GM13976 (cell line): ENCODE measurements around the gene KSR1.

ENCODE experiments used
- DNase-seq: peaks from one replicate; pipeline ENCODE4 v3.0.0; 2012; ENCODE audit warnings: low spot score
- in situ Hi-C: fragments of 300-500 bp; cut with MboI; formaldehyde crosslinking; loops from one replicate; pipeline ENCODE4 v1.12.0; 2022; ENCODE audit warnings: low sequenced_read_pairs, mixed read lengths, inconsistent platforms; ENCODE audit not compliant: unreplicated experiment
- TF ChIP-seq, protein P1 (sequence below): IDR thresholded peaks from 2 replicates; pipeline ENCODE4 v1.5.1; 2012; ENCODE audit warnings: borderline replicate concordance, mild to moderate bottlenecking; ENCODE audit not compliant: insufficient read depth; ENCODE audit errors: extremely low read depth, missing control alignments, control extremely low read depth

KSR1 gene

GRCh38 chr17:27485125-27485524 lies 28.9 kb downstream of the KSR1 start:
- TF ChIP-seq, protein P1, sequence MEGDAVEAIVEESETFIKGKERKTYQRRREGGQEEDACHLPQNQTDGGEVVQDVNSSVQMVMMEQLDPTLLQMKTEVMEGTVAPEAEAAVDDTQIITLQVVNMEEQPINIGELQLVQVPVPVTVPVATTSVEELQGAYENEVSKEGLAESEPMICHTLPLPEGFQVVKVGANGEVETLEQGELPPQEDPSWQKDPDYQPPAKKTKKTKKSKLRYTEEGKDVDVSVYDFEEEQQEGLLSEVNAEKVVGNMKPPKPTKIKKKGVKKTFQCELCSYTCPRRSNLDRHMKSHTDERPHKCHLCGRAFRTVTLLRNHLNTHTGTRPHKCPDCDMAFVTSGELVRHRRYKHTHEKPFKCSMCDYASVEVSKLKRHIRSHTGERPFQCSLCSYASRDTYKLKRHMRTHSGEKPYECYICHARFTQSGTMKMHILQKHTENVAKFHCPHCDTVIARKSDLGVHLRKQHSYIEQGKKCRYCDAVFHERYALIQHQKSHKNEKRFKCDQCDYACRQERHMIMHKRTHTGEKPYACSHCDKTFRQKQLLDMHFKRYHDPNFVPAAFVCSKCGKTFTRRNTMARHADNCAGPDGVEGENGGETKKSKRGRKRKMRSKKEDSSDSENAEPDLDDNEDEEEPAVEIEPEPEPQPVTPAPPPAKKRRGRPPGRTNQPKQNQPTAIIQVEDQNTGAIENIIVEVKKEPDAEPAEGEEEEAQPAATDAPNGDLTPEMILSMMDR: no peak
- DNase-seq: no peak
- in situ Hi-C loops: no loop called here

GRCh38 chr17:27485716-27486495 lies 29.7 kb downstream of the KSR1 start:
- in situ Hi-C loops: no loop called here
- no peak for DNase-seq
- TF ChIP-seq, protein P1: no peak

GRCh38 chr17:27486741-27487140 lies 30.5 kb downstream of the KSR1 start:
- in situ Hi-C loops: no loop called here
- no peak for DNase-seq
- TF ChIP-seq, protein P1: no peak

DNA sequence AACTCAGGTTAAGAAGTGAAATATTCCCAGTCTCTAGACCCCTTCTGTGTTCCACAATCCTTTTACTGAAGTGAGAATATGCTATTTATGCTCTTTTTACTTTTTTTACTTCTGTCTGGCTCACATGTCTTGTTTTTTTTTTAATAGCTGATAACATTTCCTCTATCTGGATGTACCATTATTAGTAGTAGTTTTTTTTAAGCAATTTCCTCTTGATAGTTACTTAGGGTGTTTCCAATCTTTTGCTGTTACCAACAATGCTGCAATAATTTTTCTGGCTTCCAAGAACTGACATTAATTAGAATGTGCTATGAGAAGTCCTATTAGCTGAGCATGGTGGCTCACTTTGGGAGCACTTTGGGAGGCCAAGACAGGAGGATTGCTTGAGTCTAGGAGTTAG lies 32.0 kb downstream of the KSR1 start:
- TF ChIP-seq, protein P1: no peak
- in situ Hi-C loops: no loop called here
- DNase-seq: no peak

GRCh38 chr17:27489045-27489715 lies 32.9 kb downstream of the KSR1 start:
- no peak for DNase-seq
- in situ Hi-C loops: no loop called here
- TF ChIP-seq, protein P1: no peak

- DNase-seq: no peak
- in situ Hi-C loops: loop anchor here (10.0 kb wide), 2 partner anchors 64 to 96 kb away; no protein-coding TSS in a partner anchor
- TF ChIP-seq, protein P1: no peak
Observed at GRCh38 chr17:27490391-27490790, 34.1 kb downstream of the KSR1 start.
